GM21447 (cell line): Measurements from ENCODE around the gene TBXA2R.

Experiments
- ATAC-seq: cut with Tn5 transposase; IDR thresholded peaks from one replicate; pipeline ENCODE4 v1.9.1; 2021; ENCODE audit not compliant: unreplicated experiment

TBXA2R gene

GRCh38 chr19:3607303-3608078 is 816 bp upstream of the TBXA2R start:
- no peak for ATAC-seq

- ATAC-seq: no peak
Observed at GRCh38 chr19:3606174-3606689, 443 bp downstream of the TBXA2R start.

GRCh38 chr19:3605770-3606169 is 905 bp downstream of the TBXA2R start:
- no peak for ATAC-seq

GRCh38 chr19:3605361-3605760 is 1.3 kb downstream of the TBXA2R start:
- no peak for ATAC-seq

- no peak for ATAC-seq
Observed at GRCh38 chr19:3604987-3605343, 1.7 kb downstream of the TBXA2R start.

GRCh38 chr19:3604227-3604986 is 2.3 kb downstream of the TBXA2R start:
- no peak for ATAC-seq

- ATAC-seq: no peak
Observed at GRCh38 chr19:3603121-3603811, 3.4 kb downstream of the TBXA2R start.

- ATAC-seq: no peak
Observed at GRCh38 chr19:3601021-3601420, 5.7 kb downstream of the TBXA2R start.

- no peak for ATAC-seq
Observed at GRCh38 chr19:3599776-3600187, 6.9 kb downstream of the TBXA2R start.

- no peak for ATAC-seq
Observed at GRCh38 chr19:3595521-3596061, 11.1 kb downstream of the TBXA2R start.

- no peak for ATAC-seq
Observed at GRCh38 chr19:3593156-3593555, 13.5 kb downstream of the TBXA2R start.

GRCh38 chr19:3591876-3592613 is 14.6 kb downstream of the TBXA2R start:
- no peak for ATAC-seq

- ATAC-seq: no peak
Observed at GRCh38 chr19:3590991-3591659, 15.6 kb downstream of the TBXA2R start.

GRCh38 chr19:3589949-3590348 is 16.7 kb downstream of the TBXA2R start:
- ATAC-seq: no peak

- ATAC-seq: no peak
Observed at GRCh38 chr19:3589439-3589838, 17.2 kb downstream of the TBXA2R start.

GRCh38 chr19:3586707-3587346 is 19.8 kb downstream of the TBXA2R start:
- ATAC-seq: no peak

- ATAC-seq: no peak
Observed at GRCh38 chr19:3586127-3586626, 20.5 kb downstream of the TBXA2R start.

- ATAC-seq: no peak
Observed at GRCh38 chr19:3585301-3586126, 21.2 kb downstream of the TBXA2R start, which contains the start of gene GIPC3. GIPC3 (plus strand) TSS chr19:3585478; CDS start chr19:3585598, 120 bp downstream.
